Activated B cell treated with CpG ODN at 0.5 μM for 24 hours (primary cell): ENCODE measurements around the gene CCDC136. TPM values are rescaled to one million over a fixed set of nuclear protein-coding genes. Genes with fewer than 3 reads are reported as not detected.

Source experiments
- ATAC-seq: fragments of 200-7000 bp; cut with Tn5 transposase; one replicate; pipeline ENCODE4 v1.10.0; 2021; ENCODE audit warnings: low read depth, mild to moderate bottlenecking, moderate library complexity
- CTCF ChIA-PET: fragments of 350-600 bp; sonication (Branson Sonifier 250); formaldehyde crosslinking; loops from one replicate; lab custom pipeline; 2021; ENCODE audit warnings: antibody characterized with exemption; lab: Charles Lee
- POLR2A ChIA-PET: fragments of 350-600 bp; sonication (Branson Sonifier 250); formaldehyde crosslinking; loops from one replicate; lab custom pipeline; 2021; ENCODE audit warnings: antibody characterized with exemption; lab: Charles Lee
- DNase-seq: peaks from one replicate; pipeline ENCODE4 v3.0.0; 2022
- H3K27ac Mint-ChIP-seq: one replicate; pipeline ENCODE4 v1.8.0; 2020; ENCODE audit warnings: mixed read lengths
- H3K27me3 Mint-ChIP-seq: one replicate; pipeline ENCODE4 v1.8.0; 2021; ENCODE audit warnings: mixed read lengths
- H3K36me3 Mint-ChIP-seq: one replicate; pipeline ENCODE4 v1.8.0; 2021; ENCODE audit warnings: low read depth, mixed read lengths
- H3K4me1 Mint-ChIP-seq: one replicate; pipeline ENCODE4 v1.8.0; 2021; ENCODE audit warnings: mixed read lengths
- H3K4me3 Mint-ChIP-seq: one replicate; pipeline ENCODE4 v1.8.0; 2020; ENCODE audit warnings: mild to moderate bottlenecking, mixed read lengths
- H3K9me3 Mint-ChIP-seq: one replicate; pipeline ENCODE4 v1.8.0; 2020; ENCODE audit warnings: mixed read lengths
- CTCF ChIP-seq: fragments of 200-600 bp; IDR thresholded peaks from one replicate; pipeline ENCODE4 v1.8.0; 2022; ENCODE audit warnings: antibody characterized with exemption, mild to moderate bottlenecking
- intact Hi-C: fragments of 100-400 bp; cut with micrococcal nuclease; formaldehyde crosslinking; loops from one replicate; pipeline ENCODE4 v1.15.1; 2024
- total RNA-seq: library from RNA; stranded (reverse); gene quantifications from 2 replicates; pipeline ENCODE4 v1.2.3, GENCODE V29; 2022

The CCDC136 gene
- total RNA-seq, 1 donor from 2014 or later = 5.1 TPM

- Mint-ChIP-seq H3K4me3 (no peak overlapping the region), H3K27me3 (no peaks in the 10 kb centered on the region), H3K4me1 (peaks cover 4% of the 10 kb centered on the region), H3K27ac (no peak overlapping the region), H3K9me3 (no peaks in the 10 kb centered on the region), H3K36me3 (no peaks in the 10 kb centered on the region)
- ATAC-seq (no peak), DNase-seq (no peak)
- no peak for TF ChIP-seq CTCF
- POLR2A ChIA-PET = no interaction called here
- CTCF ChIA-PET = no interaction called here
- intact Hi-C loops = no loop called here
Measured at GRCh38 chr7:128796327-128796726, 4.6 kb downstream of the CCDC136 start.

GRCh38 chr7:128799451-128799850 is 7.7 kb downstream of the CCDC136 start:
- H3K36me3 Mint-ChIP-seq = no peaks in the 10 kb centered on the region
- no peak overlapping the region for H3K27ac Mint-ChIP-seq
- H3K9me3 Mint-ChIP-seq = no peaks in the 10 kb centered on the region
- H3K4me1 Mint-ChIP-seq = no peaks in the 10 kb centered on the region
- ChIA-PET POLR2A (no interaction called here), CTCF (no interaction called here)
- no peak overlapping the region for H3K4me3 Mint-ChIP-seq
- no peaks in the 10 kb centered on the region for H3K27me3 Mint-ChIP-seq
- intact Hi-C loops = no loop called here
- ATAC-seq (no peak), DNase-seq (no peak)
- no peak for TF ChIP-seq CTCF

GRCh38 chr7:128800567-128800966 is 8.8 kb downstream of the CCDC136 start:
- no peaks in the 10 kb centered on the region for H3K9me3 Mint-ChIP-seq
- ChIA-PET CTCF (no interaction called here), POLR2A (no interaction called here)
- no peak for DNase-seq
- no peaks in the 10 kb centered on the region for H3K4me1 Mint-ChIP-seq
- no peak overlapping the region for H3K4me3 Mint-ChIP-seq
- no peak overlapping the region for H3K27ac Mint-ChIP-seq
- no peaks in the 10 kb centered on the region for H3K36me3 Mint-ChIP-seq
- TF ChIP-seq CTCF = no peak
- no peaks in the 10 kb centered on the region for H3K27me3 Mint-ChIP-seq
- ATAC-seq = no peak
- intact Hi-C loops = no loop called here

- DNase-seq = no peak
- CTCF ChIA-PET = no interaction called here
- Mint-ChIP-seq H3K27ac (no peak overlapping the region), H3K9me3 (no peaks in the 10 kb centered on the region), H3K4me1 (no peaks in the 10 kb centered on the region), H3K36me3 (no peaks in the 10 kb centered on the region), H3K27me3 (no peaks in the 10 kb centered on the region), H3K4me3 (no peak overlapping the region)
- no peak for ATAC-seq
- TF ChIP-seq CTCF = no peak
- intact Hi-C loops = no loop called here
- POLR2A ChIA-PET = no interaction called here
Measured at GRCh38 chr7:128801003-128801402, 9.2 kb downstream of the CCDC136 start.

- H3K4me1 Mint-ChIP-seq = no peaks in the 10 kb centered on the region
Measured at GRCh38 chr7:128801667-128802418, 10.1 kb downstream of the CCDC136 start.

More at GRCh38 chr7:128801667-128802418, 10.1 kb downstream of the CCDC136 start:
- ChIA-PET CTCF (no interaction called here), POLR2A (no interaction called here)
- DNase-seq (no peak), ATAC-seq (no peak)
- no peak overlapping the region for H3K4me3 Mint-ChIP-seq
- no peak overlapping the region for H3K27ac Mint-ChIP-seq
- no peak for TF ChIP-seq CTCF
- no peaks in the 10 kb centered on the region for H3K27me3 Mint-ChIP-seq
- no peaks in the 10 kb centered on the region for H3K9me3 Mint-ChIP-seq
- intact Hi-C loops = no loop called here
- H3K36me3 Mint-ChIP-seq = no peaks in the 10 kb centered on the region
